Measurements from ENCODE around the gene RTP1. TPM values are rescaled to one million over a fixed set of nuclear protein-coding genes. Genes with fewer than 3 reads are reported as not detected.
A peak's percentile ranks its signal among the peaks of the same experiment; 100 is the strongest.

RTP1 gene
- total and polyA plus RNA-seq, 8 donors = not detected

GRCh38 chr3:187186801-187187421, 10.4 kb upstream of the RTP1 start:
- peaks cover 10 to 38% (median 24%) of the 10 kb centered on the region in 4 donors for H3K4me1 ChIP-seq
- peak; percentile 59 to 78 for DNase-seq
- H3K9me3 ChIP-seq = no peaks in the 10 kb centered on the region
- H3K27me3 ChIP-seq = no peaks in the 10 kb centered on the region
- 28 to 40% (median 34%) methylated on average over 5 of the region's 5 CpGs for WGBS, 5 donors
- no peaks in the 10 kb centered on the region for H3K36me3 ChIP-seq
- H3K4me3 ChIP-seq = no peak overlapping the region
- TF ChIP-seq POLR2AphosphoS5 (IDR thresholded peaks at IDR 0.05) (peak; percentile 3 to 62 (median 8)), EP300 (IDR thresholded peaks at IDR 0.05) (no peak), POLR2A (IDR thresholded peaks at IDR 0.05) (no peak), CTCF (IDR thresholded peaks at IDR 0.05) (no peak)
- H3K27ac ChIP-seq = peak overlapping the region in 4 of 5 donors; percentile 48 to 74 (median 68)
- intact Hi-C loops (cut with DNase I; ENCODE audit: low total_unique reads) = no loop called here

GRCh38 chr3:187188931-187189330, 8.4 kb upstream of the RTP1 start:
- Histone ChIP-seq H3K27me3 (no peaks in the 10 kb centered on the region), H3K4me3 (no peak overlapping the region), H3K27ac (peak overlapping the region in 1 of 5 donors; percentile 74), H3K4me1 (peaks cover 10 to 38% (median 27%) of the 10 kb centered on the region in 4 donors), H3K36me3 (no peaks in the 10 kb centered on the region), H3K9me3 (no peaks in the 10 kb centered on the region)
- DNase-seq = no peak
- WGBS, 5 donors = 54 to 64% (median 56%) methylated on average over 2 of the region's 2 CpGs
- TF ChIP-seq POLR2A (IDR thresholded peaks at IDR 0.05) (no peak), CTCF (IDR thresholded peaks at IDR 0.05) (no peak), EP300 (IDR thresholded peaks at IDR 0.05) (no peak), POLR2AphosphoS5 (IDR thresholded peaks at IDR 0.05) (peak in 1 of 3 donors; percentile 30)
- intact Hi-C loops (cut with DNase I; ENCODE audit: low total_unique reads) = no loop called here

- Histone ChIP-seq H3K9me3 (no peaks in the 10 kb centered on the region), H3K4me1 (peaks cover 10 to 32% (median 24%) of the 10 kb centered on the region in 4 donors), H3K27ac (no peak overlapping the region), H3K4me3 (no peak overlapping the region), H3K27me3 (no peaks in the 10 kb centered on the region), H3K36me3 (no peaks in the 10 kb centered on the region)
- TF ChIP-seq EP300 (IDR thresholded peaks at IDR 0.05) (no peak), CTCF (IDR thresholded peaks at IDR 0.05) (no peak), POLR2A (IDR thresholded peaks at IDR 0.05) (no peak), POLR2AphosphoS5 (IDR thresholded peaks at IDR 0.05) (no peak)
- DNase-seq = no peak
- WGBS, 5 donors = 78 to 93% (median 89%) methylated on average over 1 of the region's 1 CpG
- intact Hi-C loops (cut with DNase I; ENCODE audit: low total_unique reads) = no loop called here
These were observed 6.0 kb upstream of the RTP1 start for GRCh38 chr3:187191271-187191670.

GRCh38 chr3:187193181-187193580, 4.1 kb upstream of the RTP1 start:
- Histone ChIP-seq H3K4me3 (no peak overlapping the region), H3K27me3 (no peaks in the 10 kb centered on the region), H3K27ac (no peak overlapping the region), H3K4me1 (peaks cover 0 to 13% (median 6%) of the 10 kb centered on the region in 4 donors), H3K36me3 (no peaks in the 10 kb centered on the region), H3K9me3 (no peaks in the 10 kb centered on the region)
- intact Hi-C loops (cut with DNase I; ENCODE audit: low total_unique reads) = no loop called here
- no peak for DNase-seq
- no peak for TF ChIP-seq POLR2A (IDR thresholded peaks at IDR 0.05)
- TF ChIP-seq EP300 (IDR thresholded peaks at IDR 0.05) = no peak
- TF ChIP-seq POLR2AphosphoS5 (IDR thresholded peaks at IDR 0.05) = no peak
- no peak for TF ChIP-seq CTCF (IDR thresholded peaks at IDR 0.05)
